ENCODE measurements around the gene ZNF684.

ZNF684 gene

GRCh38 chr1:40539338-40539737 lies 7.9 kb downstream of the ZNF684 start:
- TF ChIP-seq FOXP2 (optimal IDR thresholded peaks at IDR 0.05; ENCODE audit: borderline replicate concordance, extremely low read depth, extremely low read length, insufficient read depth), result no peak
- no peak for TF ChIP-seq POLR2AphosphoS5 (IDR thresholded peaks at IDR 0.05; ENCODE audit: low read depth, low read length)
- no peak for TF ChIP-seq SIN3A (IDR thresholded peaks at IDR 0.05; ENCODE audit: borderline replicate concordance, insufficient read depth, low read length)
- no peak for TF ChIP-seq REST (IDR thresholded peaks at IDR 0.05; ENCODE audit: insufficient read depth in 1 of 2, low read depth in 2 of 2, low read length in 2 of 2)
- no peak for TF ChIP-seq TAF1 (IDR thresholded peaks at IDR 0.05; ENCODE audit: borderline replicate concordance, insufficient read depth, low read length)

- TF ChIP-seq TAF1 (IDR thresholded peaks at IDR 0.05; ENCODE audit: borderline replicate concordance, insufficient read depth, low read length) (no peak), REST (IDR thresholded peaks at IDR 0.05; ENCODE audit: insufficient read depth in 1 of 2, low read depth in 2 of 2, low read length in 2 of 2) (no peak), POLR2AphosphoS5 (IDR thresholded peaks at IDR 0.05; ENCODE audit: low read depth, low read length) (no peak), SIN3A (IDR thresholded peaks at IDR 0.05; ENCODE audit: borderline replicate concordance, insufficient read depth, low read length) (no peak), FOXP2 (optimal IDR thresholded peaks at IDR 0.05; ENCODE audit: borderline replicate concordance, extremely low read depth, extremely low read length, insufficient read depth) (no peak)
These were observed 15.5 kb downstream of the ZNF684 start for GRCh38 chr1:40546957-40547356.

- TF ChIP-seq POLR2AphosphoS5 (IDR thresholded peaks at IDR 0.05; ENCODE audit: low read depth, low read length), result no peak
- TF ChIP-seq REST (IDR thresholded peaks at IDR 0.05; ENCODE audit: insufficient read depth in 1 of 2, low read depth in 2 of 2, low read length in 2 of 2), result no peak
- no peak for TF ChIP-seq SIN3A (IDR thresholded peaks at IDR 0.05; ENCODE audit: borderline replicate concordance, insufficient read depth, low read length)
- TF ChIP-seq TAF1 (IDR thresholded peaks at IDR 0.05; ENCODE audit: borderline replicate concordance, insufficient read depth, low read length), result no peak
- TF ChIP-seq FOXP2 (optimal IDR thresholded peaks at IDR 0.05; ENCODE audit: borderline replicate concordance, extremely low read depth, extremely low read length, insufficient read depth), result no peak
These were observed 21.6 kb downstream of the ZNF684 start for GRCh38 chr1:40553017-40553416.

- TF ChIP-seq SIN3A (IDR thresholded peaks at IDR 0.05; ENCODE audit: borderline replicate concordance, insufficient read depth, low read length) (no peak), FOXP2 (optimal IDR thresholded peaks at IDR 0.05; ENCODE audit: borderline replicate concordance, extremely low read depth, extremely low read length, insufficient read depth) (no peak), TAF1 (IDR thresholded peaks at IDR 0.05; ENCODE audit: borderline replicate concordance, insufficient read depth, low read length) (no peak), REST (IDR thresholded peaks at IDR 0.05; ENCODE audit: insufficient read depth in 1 of 2, low read depth in 2 of 2, low read length in 2 of 2) (no peak), POLR2AphosphoS5 (IDR thresholded peaks at IDR 0.05; ENCODE audit: low read depth, low read length) (no peak)
These were observed 24.7 kb downstream of the ZNF684 start for GRCh38 chr1:40556121-40556520.

GRCh38 chr1:40562185-40562584 lies 30.7 kb downstream of the ZNF684 start:
- TF ChIP-seq SIN3A (IDR thresholded peaks at IDR 0.05; ENCODE audit: borderline replicate concordance, insufficient read depth, low read length) (no peak), FOXP2 (optimal IDR thresholded peaks at IDR 0.05; ENCODE audit: borderline replicate concordance, extremely low read depth, extremely low read length, insufficient read depth) (no peak), TAF1 (IDR thresholded peaks at IDR 0.05; ENCODE audit: borderline replicate concordance, insufficient read depth, low read length) (no peak), REST (IDR thresholded peaks at IDR 0.05; ENCODE audit: insufficient read depth in 1 of 2, low read depth in 2 of 2, low read length in 2 of 2) (no peak), POLR2AphosphoS5 (IDR thresholded peaks at IDR 0.05; ENCODE audit: low read depth, low read length) (no peak)
